Vagina (tissue), 2 donors: Measurements from ENCODE around the gene P2RY2. TPM values are rescaled to one million over a fixed set of nuclear protein-coding genes. Genes with fewer than 3 reads are reported as not detected.
"Not testable (repeated sequence)": the region's sequence is repeated elsewhere in the genome, so short reads cannot be mapped to it uniquely, and the experiment has no call there.

Experiments used
- DNase-seq, 2 donors: peaks; one replicate each; pipeline ENCODE4 v3.0.0-alpha.2; 2017; ENCODE audit errors: extremely low spot score in 2 of 2
- H3K27ac ChIP-seq: fragments of 200-600 bp; sonication (generic); one replicate; pipeline ENCODE4 v1.5.1; 2019
- H3K27me3 ChIP-seq: fragments of 200-600 bp; sonication (generic); one replicate; pipeline ENCODE4 v1.5.1; 2019
- H3K36me3 ChIP-seq, 2 donors: fragments of 200-600 bp; sonication (generic); one replicate each; pipeline ENCODE4 v1.5.1; 2017 to 2019
- H3K4me1 ChIP-seq: fragments of 200-600 bp; sonication (generic); one replicate; pipeline ENCODE4 v1.5.1; 2019
- H3K4me3 ChIP-seq, 2 donors: fragments of 200-600 bp; sonication (generic); 1 replicate in 1 of 2; 2 replicates in 1 of 2; pipeline ENCODE4 v1.5.1; 2016 to 2019
- H3K9me3 ChIP-seq: fragments of 200-600 bp; sonication (generic); one replicate; pipeline ENCODE4 v1.5.1; 2019
- POLR2A ChIP-seq, 2 donors: fragments of 450-650 bp; IDR thresholded peaks; one replicate each; pipeline ENCODE4 v1.6.1; 2017; ENCODE audit warnings: antibody characterized with exemption in 2 of 2, mild to moderate bottlenecking in 2 of 2, moderate library complexity in 2 of 2
- POLR2AphosphoS5 ChIP-seq, 2 donors: sonication (generic); formaldehyde crosslinking; IDR thresholded peaks; one replicate each; pipeline ENCODE4 v1.9.0; 2017; ENCODE audit warnings: antibody characterized with exemption in 2 of 2, mild to moderate bottlenecking in 2 of 2, low read depth in 1 of 2; ENCODE audit not compliant: insufficient read depth in 1 of 2
- intact Hi-C: fragments of 100-400 bp; cut with DNase I; formaldehyde crosslinking; loops from one replicate; pipeline ENCODE4 v1.15.1; 2023
- total RNA-seq: library from RNA; depleted of rRNA; stranded (reverse); fragments of >200 nt; gene quantifications from one replicate; pipeline ENCODE4 v1.2.3, GENCODE V29; 2016
- TF ChIP-seq, protein P1 (sequence below), 3 experiments: fragments of 450-650 bp in 2 of 3; fragments of 200-600 bp in 1 of 3; sonication (generic) in 1 of 3; IDR thresholded peaks; one replicate each; pipeline ENCODE4 v1.5.1; 2017 to 2019; ENCODE audit warnings: antibody characterized with exemption in 3 of 3, mild to moderate bottlenecking in 2 of 3, moderate library complexity in 2 of 3

The P2RY2 gene
- total RNA-seq, 1 donor from 2014 or later = 27.3 TPM

DNA sequence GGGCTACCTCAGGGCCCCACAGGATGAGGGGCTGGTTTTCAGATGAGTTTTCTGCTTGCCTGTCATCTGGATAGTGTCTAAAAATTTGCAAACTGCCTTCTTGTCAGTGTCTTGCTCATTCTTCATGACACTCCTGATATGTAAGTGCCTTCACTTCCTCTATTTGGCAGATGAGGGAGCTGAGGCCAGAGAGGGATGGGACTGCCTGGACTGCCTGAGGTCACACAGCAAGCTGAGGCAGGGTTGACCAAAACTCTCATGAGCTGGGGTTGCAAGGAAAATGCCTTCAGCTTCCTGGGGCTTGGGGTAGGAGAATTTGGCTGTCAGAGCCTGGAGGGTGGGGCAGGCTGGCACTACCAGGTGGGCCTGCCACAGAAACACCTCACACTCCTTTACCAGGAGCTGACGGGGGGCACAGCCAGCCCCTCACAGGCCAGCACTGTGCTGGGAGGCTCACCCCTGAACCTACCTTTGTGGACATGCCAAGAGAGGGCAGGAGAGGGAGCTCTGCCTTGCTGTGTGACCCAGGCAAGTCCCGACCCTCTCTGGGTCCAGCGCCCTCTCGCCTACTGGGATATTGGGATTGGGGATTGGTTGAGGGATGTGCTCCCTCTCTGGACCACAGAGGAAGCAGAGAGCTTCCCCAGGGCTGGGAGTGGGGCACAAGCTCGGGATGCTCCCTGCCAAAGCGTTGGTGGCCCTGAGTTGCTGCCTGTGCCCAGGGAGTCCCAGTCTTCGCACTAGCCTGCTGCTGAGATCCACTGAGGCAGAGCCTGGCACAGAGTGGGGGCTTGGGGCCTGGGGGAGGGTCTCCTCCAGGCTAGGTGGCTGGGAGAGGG is 52.2 kb downstream of the P2RY2 start:
- no peak for TF ChIP-seq POLR2A (IDR thresholded peaks at IDR 0.05)
- no peak for TF ChIP-seq POLR2AphosphoS5 (IDR thresholded peaks at IDR 0.05; ENCODE audit: insufficient read depth in 1 of 2, low read depth in 1 of 2)
- TF ChIP-seq, protein P1, sequence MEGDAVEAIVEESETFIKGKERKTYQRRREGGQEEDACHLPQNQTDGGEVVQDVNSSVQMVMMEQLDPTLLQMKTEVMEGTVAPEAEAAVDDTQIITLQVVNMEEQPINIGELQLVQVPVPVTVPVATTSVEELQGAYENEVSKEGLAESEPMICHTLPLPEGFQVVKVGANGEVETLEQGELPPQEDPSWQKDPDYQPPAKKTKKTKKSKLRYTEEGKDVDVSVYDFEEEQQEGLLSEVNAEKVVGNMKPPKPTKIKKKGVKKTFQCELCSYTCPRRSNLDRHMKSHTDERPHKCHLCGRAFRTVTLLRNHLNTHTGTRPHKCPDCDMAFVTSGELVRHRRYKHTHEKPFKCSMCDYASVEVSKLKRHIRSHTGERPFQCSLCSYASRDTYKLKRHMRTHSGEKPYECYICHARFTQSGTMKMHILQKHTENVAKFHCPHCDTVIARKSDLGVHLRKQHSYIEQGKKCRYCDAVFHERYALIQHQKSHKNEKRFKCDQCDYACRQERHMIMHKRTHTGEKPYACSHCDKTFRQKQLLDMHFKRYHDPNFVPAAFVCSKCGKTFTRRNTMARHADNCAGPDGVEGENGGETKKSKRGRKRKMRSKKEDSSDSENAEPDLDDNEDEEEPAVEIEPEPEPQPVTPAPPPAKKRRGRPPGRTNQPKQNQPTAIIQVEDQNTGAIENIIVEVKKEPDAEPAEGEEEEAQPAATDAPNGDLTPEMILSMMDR (IDR thresholded peaks at IDR 0.05) = no peak
- intact Hi-C loops = no loop called here
- no peak overlapping the region for H3K4me3 ChIP-seq
- DNase-seq = no peak
- H3K4me1 ChIP-seq = no peaks in the 10 kb centered on the region
- no peaks in the 10 kb centered on the region for H3K9me3 ChIP-seq
- H3K36me3 ChIP-seq = no peaks in the 10 kb centered on the region
- H3K27ac ChIP-seq = no peak overlapping the region
- no peaks in the 10 kb centered on the region for H3K27me3 ChIP-seq

DNA sequence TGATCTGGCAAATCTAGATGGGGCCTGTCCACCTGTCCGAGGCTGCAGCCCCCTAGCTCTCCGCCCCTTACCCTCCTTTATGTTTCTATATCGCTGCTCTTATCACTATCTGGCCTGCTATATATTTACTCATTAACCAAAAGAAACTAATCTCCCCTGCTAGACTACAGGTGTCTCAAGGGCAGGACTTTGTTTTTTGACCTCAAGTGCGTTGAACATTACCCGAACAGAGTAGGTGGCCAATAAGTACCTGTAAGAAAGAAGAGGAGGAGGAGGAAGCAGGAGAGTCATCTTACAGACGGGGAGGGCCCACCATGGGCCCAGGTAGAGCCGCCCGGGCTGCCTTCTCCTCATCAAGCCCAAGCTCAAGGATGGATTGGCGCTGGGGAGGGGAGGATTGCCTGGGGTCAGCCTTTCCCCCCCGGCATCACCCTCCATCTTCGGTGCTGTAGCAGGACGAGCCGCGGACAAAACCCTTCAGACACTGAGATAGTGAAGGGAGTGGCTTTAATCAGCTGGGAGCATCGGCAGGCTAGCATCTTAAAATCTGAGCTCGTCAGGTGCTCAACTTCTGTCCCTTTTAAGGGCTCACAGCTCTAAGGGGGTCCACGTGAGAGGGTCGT is 52.9 kb downstream of the P2RY2 start:
- Histone ChIP-seq H3K27me3 (no peaks in the 10 kb centered on the region), H3K27ac (no peak overlapping the region), H3K9me3 (no peaks in the 10 kb centered on the region), H3K4me3 (no peak overlapping the region), H3K4me1 (no peaks in the 10 kb centered on the region), H3K36me3 (no peaks in the 10 kb centered on the region)
- DNase-seq = no peak
- TF ChIP-seq, protein P1 (IDR thresholded peaks at IDR 0.05) = no peak
- TF ChIP-seq POLR2A (IDR thresholded peaks at IDR 0.05) (no peak), POLR2AphosphoS5 (IDR thresholded peaks at IDR 0.05; ENCODE audit: insufficient read depth in 1 of 2, low read depth in 1 of 2) (no peak)
- intact Hi-C loops = no loop called here

DNA sequence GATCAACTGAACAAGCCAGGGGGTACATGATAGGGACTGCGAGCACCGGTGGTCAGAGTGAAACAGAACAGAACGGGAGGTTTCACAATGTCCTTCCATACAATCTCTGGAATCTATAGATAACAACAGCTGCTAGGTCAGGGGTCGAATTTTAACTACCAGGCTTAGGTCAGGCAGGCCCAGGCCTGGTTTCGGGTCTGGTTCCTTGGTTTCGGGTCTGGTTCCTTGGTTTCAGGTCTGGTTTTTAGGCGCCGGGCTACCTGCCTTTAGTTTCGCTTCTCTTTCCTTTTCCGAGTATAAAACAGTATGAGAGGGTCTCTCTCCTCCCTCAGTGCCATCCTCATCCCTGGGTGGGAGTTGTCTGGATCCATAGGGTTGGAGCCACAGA is 53.4 kb downstream of the P2RY2 start:
- H3K27me3 ChIP-seq, H3K4me1 ChIP-seq, H3K4me3 ChIP-seq, H3K27ac ChIP-seq, intact Hi-C loops, H3K9me3 ChIP-seq, H3K36me3 ChIP-seq, DNase-seq: not testable (repeated sequence)

DNA sequence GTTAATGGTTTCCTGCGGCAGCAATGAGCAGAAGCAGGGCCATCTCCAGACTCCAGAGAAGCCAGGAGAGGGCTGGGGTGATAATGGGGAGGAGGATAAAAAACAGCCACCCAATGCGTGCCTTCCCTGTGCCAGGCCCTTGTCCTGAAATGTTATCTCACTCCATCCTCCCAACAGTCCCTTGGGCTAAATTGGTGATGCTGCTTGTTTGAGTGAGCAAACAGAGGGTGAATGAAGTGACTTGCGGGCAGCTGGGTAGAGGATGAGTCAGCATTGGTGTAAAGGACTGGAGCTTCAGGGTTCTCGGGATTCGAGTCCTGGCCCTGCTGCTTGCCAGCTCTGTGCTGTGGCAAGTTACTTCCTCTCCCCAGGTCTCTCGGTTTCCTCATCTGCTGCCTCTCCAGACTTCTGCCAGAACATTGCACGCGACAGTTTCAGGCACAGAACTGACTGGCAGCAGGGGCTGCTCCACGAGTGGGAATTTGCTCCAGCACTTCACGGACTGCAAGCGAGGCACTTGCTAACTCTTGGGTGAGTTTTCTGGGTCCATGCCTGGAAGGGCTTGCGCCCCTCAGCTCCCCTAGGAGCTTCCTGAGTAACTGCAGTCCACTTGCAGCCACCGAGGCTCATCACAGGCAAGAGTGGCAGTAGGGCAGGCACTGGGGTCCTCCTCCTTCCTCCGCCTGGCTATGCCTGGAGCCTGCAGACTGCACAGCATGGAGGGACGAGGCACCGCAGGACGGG is 54.0 kb downstream of the P2RY2 start, which contains the start of gene P2RY6:
Gene P2RY6 (plus strand): TSS at position 403 of the 744 bp plus-strand sequence. CDS start 24,181 bp downstream, outside the sequence.
- Histone ChIP-seq H3K36me3 (no peaks in the 10 kb centered on the region), H3K27ac (no peak within 1 kb of the TSS), H3K27me3 (no peaks in the 10 kb centered on the region), H3K4me1 (no peaks in the 10 kb centered on the region), H3K9me3 (no peaks in the 10 kb centered on the region), H3K4me3 (peak within 1 kb of the TSS in 1 of 2 donors; percentile 7)
- intact Hi-C loops = no loop called here
- DNase-seq = no peak
- TF ChIP-seq, protein P1 (IDR thresholded peaks at IDR 0.05) = no peak
- TF ChIP-seq POLR2A (IDR thresholded peaks at IDR 0.05) = no peak
- TF ChIP-seq POLR2AphosphoS5 (IDR thresholded peaks at IDR 0.05; ENCODE audit: insufficient read depth in 1 of 2, low read depth in 1 of 2) = no peak

DNA sequence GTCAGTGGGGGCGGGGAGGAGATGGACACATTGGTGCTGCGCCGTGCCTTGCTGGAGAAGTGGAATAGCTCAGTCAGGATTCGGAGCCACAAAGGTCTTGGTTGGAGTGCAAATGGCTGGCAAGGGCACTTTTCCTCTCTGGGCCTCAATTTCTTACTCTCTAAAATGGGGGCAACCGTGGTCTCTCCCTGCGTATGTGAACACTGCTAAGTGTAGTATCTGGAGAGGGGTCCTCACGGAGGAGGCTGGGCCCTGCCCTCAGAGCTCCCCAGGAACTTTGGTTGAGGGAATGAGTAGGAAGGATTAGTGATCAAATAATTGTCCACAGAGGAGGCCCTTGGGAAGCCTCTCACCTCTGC is 54.6 kb downstream of the P2RY2 start:
- Histone ChIP-seq H3K4me1 (no peaks in the 10 kb centered on the region), H3K9me3 (no peaks in the 10 kb centered on the region), H3K36me3 (no peaks in the 10 kb centered on the region), H3K27me3 (no peaks in the 10 kb centered on the region), H3K27ac (no peak overlapping the region), H3K4me3 (peak overlapping the region in 1 of 2 donors; percentile 7)
- no peak for DNase-seq
- intact Hi-C loops = no loop called here
- TF ChIP-seq POLR2A (IDR thresholded peaks at IDR 0.05) (no peak), POLR2AphosphoS5 (IDR thresholded peaks at IDR 0.05; ENCODE audit: insufficient read depth in 1 of 2, low read depth in 1 of 2) (no peak)
- TF ChIP-seq, protein P1 (IDR thresholded peaks at IDR 0.05) = no peak
